IMR-90 (cell line): ENCODE data around the gene OGFR. TPM values are rescaled to one million over a fixed set of nuclear protein-coding genes. Genes with fewer than 3 reads are reported as not detected.
A peak's percentile ranks its signal among the peaks of the same experiment; 100 is the strongest.

ENCODE experiments used
- ATAC-seq: fragments of 200-7000 bp; cut with Tn5 transposase; 2 replicates; pipeline ENCODE4 v1.9.1; 2020; ENCODE audit warnings: low read depth, mild to moderate bottlenecking, moderate library complexity
- BruUV-seq: library from RNA; stranded (reverse); fragments of 400-500 nt; replicated peaks from 2 replicates; lab custom pipeline; 2021; lab: Mats Ljungman, UMichigan
- CTCF ChIA-PET: fragments of 300-600 bp; formaldehyde crosslinking; extraction: SDS; loops from one replicate; lab custom pipeline; 2021; ENCODE audit warnings: antibody characterized with exemption; lab: Yijun Ruan, JAX
- POLR2A ChIA-PET: fragments of 300-600 bp; sonication (Branson Sonifier 250); formaldehyde crosslinking; loops from one replicate; lab custom pipeline; 2022; ENCODE audit warnings: antibody characterized with exemption; ENCODE audit not compliant: unreplicated experiment; lab: Charles Lee
- DNase-seq: peaks from one replicate; pipeline ENCODE4 v3.0.0; 2013
- H2AFZ ChIP-seq: replicated peaks from 2 replicates; pipeline ENCODE3; 2013; ENCODE audit warnings: low read length, mild to moderate bottlenecking; ENCODE audit not compliant: poor library complexity
- H2AK5ac ChIP-seq: 2 replicates; pipeline ENCODE4 v1.6.1; 2013; ENCODE audit warnings: low read depth, low read length, inconsistent platforms
- H2AK9ac ChIP-seq: replicated peaks from 2 replicates; pipeline ENCODE3; 2013; ENCODE audit warnings: mild to moderate bottlenecking, low read depth, low read length, moderate library complexity; ENCODE audit not compliant: poor library complexity
- H2BK120ac ChIP-seq: 2 replicates; pipeline ENCODE4 v1.6.1; 2013; ENCODE audit warnings: low read depth, low read length, inconsistent platforms
- H2BK15ac ChIP-seq: 3 replicates; pipeline ENCODE4 v1.6.1; 2013; ENCODE audit warnings: low read depth, low read length, inconsistent platforms
- H2BK20ac ChIP-seq: 2 replicates; pipeline ENCODE4 v1.6.1; 2013; ENCODE audit warnings: low read depth, mild to moderate bottlenecking, inconsistent platforms, low read length, moderate library complexity
- H2BK5ac ChIP-seq: 2 replicates; pipeline ENCODE4 v1.6.1; 2013; ENCODE audit warnings: mild to moderate bottlenecking, low read depth, low read length, inconsistent platforms; ENCODE audit not compliant: poor library complexity, severe bottlenecking
- H3K14ac ChIP-seq: replicated peaks from 2 replicates; pipeline ENCODE4 v1.6.1; 2013; ENCODE audit warnings: low read depth, low read length, inconsistent platforms
- H3K18ac ChIP-seq: 2 replicates; pipeline ENCODE4 v1.6.1; 2013; ENCODE audit warnings: low read depth, low read length, control low read depth
- H3K23ac ChIP-seq: 2 replicates; pipeline ENCODE4 v1.6.1; 2013; ENCODE audit warnings: low read depth, low read length, inconsistent platforms
- H3K27ac ChIP-seq: 2 replicates; pipeline ENCODE4 v1.5.1; 2013; ENCODE audit warnings: mild to moderate bottlenecking, control low read depth, low read length; ENCODE audit not compliant: insufficient read depth
- H3K27me3 ChIP-seq: 2 replicates; pipeline ENCODE4 v1.6.1; 2013; ENCODE audit warnings: low read length; ENCODE audit not compliant: control insufficient read depth, insufficient read depth
- H3K36me3 ChIP-seq: 2 replicates; pipeline ENCODE4 v1.6.1; 2013; ENCODE audit warnings: low read length, mixed read lengths; ENCODE audit not compliant: control insufficient read depth, insufficient read depth
- H3K4ac ChIP-seq: 2 replicates; pipeline ENCODE4 v1.6.1; 2013; ENCODE audit warnings: low read depth, low read length, inconsistent platforms
- H3K4me1 ChIP-seq: 2 replicates; pipeline ENCODE4 v1.6.1; 2013; ENCODE audit warnings: low read length, mixed read lengths; ENCODE audit not compliant: control insufficient read depth, insufficient read depth
- H3K4me2 ChIP-seq: 2 replicates; pipeline ENCODE4 v1.6.1; 2013; ENCODE audit warnings: low read depth, mild to moderate bottlenecking, control low read depth, low read length, moderate library complexity
- H3K4me3 ChIP-seq: 2 replicates; pipeline ENCODE4 v1.5.1; 2013; ENCODE audit warnings: low read depth, mild to moderate bottlenecking, control low read depth, low read length, moderate library complexity; ENCODE audit not compliant: insufficient read depth
- H3K56ac ChIP-seq: 2 replicates; pipeline ENCODE4 v1.6.1; 2013; ENCODE audit warnings: low read length, inconsistent platforms; ENCODE audit not compliant: insufficient read depth; ENCODE audit errors: extremely low read depth
- H3K79me1 ChIP-seq, 2 experiments: 2 replicates each; pipeline ENCODE4 v1.6.1; 2013; ENCODE audit warnings: low read length in 2 of 2, inconsistent platforms in 1 of 2, low read depth in 1 of 2
- H3K9ac ChIP-seq: 2 replicates; pipeline ENCODE4 v1.6.1; 2013; ENCODE audit warnings: low read depth, low read length, control low read depth
- H3K9me1 ChIP-seq: 2 replicates; pipeline ENCODE4 v1.6.1; 2013; ENCODE audit warnings: low read length, inconsistent platforms; ENCODE audit not compliant: insufficient read depth
- H3K9me3 ChIP-seq: 2 replicates; pipeline ENCODE4 v1.6.1; 2013; ENCODE audit warnings: low read length; ENCODE audit not compliant: control insufficient read depth, insufficient read depth
- H4K20me1 ChIP-seq: 2 replicates; pipeline ENCODE4 v1.6.1; 2013; ENCODE audit warnings: low read length, inconsistent platforms; ENCODE audit not compliant: insufficient read depth
- H4K5ac ChIP-seq: 2 replicates; pipeline ENCODE4 v1.6.1; 2013; ENCODE audit warnings: mild to moderate bottlenecking, low read depth, low read length, control low read depth
- H4K8ac ChIP-seq, 2 experiments: 2 replicates each; pipeline ENCODE4 v1.6.1; 2013; ENCODE audit warnings: low read depth in 2 of 2, low read length in 2 of 2, control low read depth in 1 of 2, inconsistent platforms in 1 of 2
- H4K91ac ChIP-seq: 2 replicates; pipeline ENCODE4 v1.6.1; 2013; ENCODE audit warnings: low read depth, low read length, inconsistent platforms; ENCODE audit not compliant: insufficient read depth
- CHD1 ChIP-seq: IDR thresholded peaks from 2 replicates; pipeline ENCODE4 v1.6.1; 2012; ENCODE audit warnings: low read depth, low read length, improper control_type of control experiment
- RFX5 ChIP-seq: IDR thresholded peaks from 2 replicates; pipeline ENCODE4 v1.8.0; 2012; ENCODE audit warnings: low read depth, mild to moderate bottlenecking, low read length, moderate library complexity
- WGBS, 2 experiments: methylation state at CpG; one replicate each; pipeline versions ENCODE4 v1.1.5 to v1.1.7; 2013; ENCODE audit warnings: missing lambda C conversion rate in 2 of 2; ENCODE audit not compliant: insufficient read length in 1 of 2; ENCODE audit errors: extremely low coverage in 2 of 2; 5-methylcytosine and 5-hydroxymethylcytosine counted together
- dilution Hi-C: fragments of 300-500 bp; cut with HindIII; formaldehyde crosslinking; loops from one replicate; pipeline ENCODE4 v1.14.3; 2018; ENCODE audit warnings: low sequenced_read_pairs; ENCODE audit not compliant: unreplicated experiment
- in situ Hi-C: fragments of 300-500 bp; cut with MboI; formaldehyde crosslinking; loops from 3 replicates; pipeline ENCODE4 v1.14.3; 2019; ENCODE audit warnings: low sequenced_read_pairs, inconsistent platforms, mixed read lengths
- intact Hi-C: fragments of 100-400 bp; cut with micrococcal nuclease; formaldehyde crosslinking; loops from 2 replicates; pipeline ENCODE4 v1.10.0; 2022
- polyA plus RNA-seq, 3 experiments: library from polyadenylated mRNA; depleted of rRNA; stranded (reverse); fragments of >200 nt; gene quantifications; 2 replicates each; pipeline ENCODE4 v1.2.3, GENCODE V29; 2012; ENCODE audit warnings: low replicate concordance in 1 of 3
- total RNA-seq: library from RNA; depleted of rRNA; stranded (reverse); fragments of >200 nt; gene quantifications from 2 replicates; pipeline ENCODE4 v1.2.3, GENCODE V29; 2012
- TF ChIP-seq, protein P1 (sequence below): conservative IDR thresholded peaks from 2 replicates; pipeline ENCODE4 v1.5.1; 2012; ENCODE audit warnings: mild to moderate bottlenecking, low read depth, low read length, improper control_type of control experiment

OGFR gene
- total and polyA plus RNA-seq, 2 of the 4 experiments (the other 2 are of a cell fraction), result 22.4 to 30.1 TPM

DNA sequence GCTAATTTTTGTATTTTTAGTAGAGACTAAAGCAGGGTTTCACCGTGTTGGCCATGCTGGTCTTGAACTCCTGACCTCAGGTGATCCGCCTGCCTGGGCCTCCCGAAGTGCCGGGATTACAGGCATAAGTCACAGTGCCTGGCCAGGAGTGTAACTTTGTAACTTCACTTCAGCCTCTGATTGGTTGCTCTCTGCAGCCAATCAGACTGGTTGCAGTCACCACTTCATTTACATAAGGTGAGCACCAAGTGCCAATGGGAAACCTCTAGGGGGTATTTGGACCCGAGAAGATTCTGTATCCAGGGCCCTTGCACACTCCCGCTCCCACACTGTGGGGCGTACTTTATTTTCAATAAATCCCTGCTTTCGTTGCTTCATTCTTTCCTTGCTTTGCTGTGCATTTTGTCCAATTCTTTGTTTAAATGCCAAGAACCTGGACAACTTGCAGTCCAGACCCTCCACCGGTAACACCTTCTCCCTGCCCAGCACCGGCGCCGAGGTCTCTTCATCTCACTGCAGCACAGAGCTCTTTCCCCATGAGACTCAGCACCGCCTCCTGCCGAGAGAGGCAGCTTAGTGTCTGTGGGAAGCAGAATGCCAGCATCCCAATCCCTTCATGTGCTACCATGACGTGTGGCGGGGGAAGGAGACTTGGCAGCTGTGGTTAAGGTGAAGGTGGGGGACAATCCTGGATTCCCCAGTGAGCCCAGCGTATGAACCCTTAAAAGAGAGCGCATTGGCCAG is 22.3 kb upstream of the OGFR start:
- Histone ChIP-seq H3K27me3 (peaks cover 2% of the 10 kb centered on the region; the same call in 1 of the 2 replicates), H3K79me1 (no peaks in the 10 kb centered on the region), H3K18ac (no peak overlapping the region), H3K9me1 (no peaks in the 10 kb centered on the region), H3K4me2 (no peak overlapping the region), H2BK5ac (no peak overlapping the region), H4K8ac (no peak overlapping the region), H3K4ac (no peak overlapping the region), H4K20me1 (no peaks in the 10 kb centered on the region), H4K91ac (no peak overlapping the region), H3K27ac (no peak overlapping the region), H4K5ac (no peak overlapping the region), H3K4me1 (no peaks in the 10 kb centered on the region), H3K9ac (no peak overlapping the region), H2BK120ac (no peak overlapping the region), H3K56ac (no peak overlapping the region), H3K36me3 (no peaks in the 10 kb centered on the region), H3K9me3 (no peaks in the 10 kb centered on the region), H3K14ac (no peak overlapping the region), H3K23ac (no peak overlapping the region), H2AK5ac (no peak overlapping the region), H3K4me3 (no peak overlapping the region), H2BK15ac (no peak overlapping the region), H2BK20ac (no peak overlapping the region), H2AK9ac (peak overlapping the region; percentile 81), H2AFZ (no peak overlapping the region)
- no peak for TF ChIP-seq RFX5
- TF ChIP-seq, protein P1, sequence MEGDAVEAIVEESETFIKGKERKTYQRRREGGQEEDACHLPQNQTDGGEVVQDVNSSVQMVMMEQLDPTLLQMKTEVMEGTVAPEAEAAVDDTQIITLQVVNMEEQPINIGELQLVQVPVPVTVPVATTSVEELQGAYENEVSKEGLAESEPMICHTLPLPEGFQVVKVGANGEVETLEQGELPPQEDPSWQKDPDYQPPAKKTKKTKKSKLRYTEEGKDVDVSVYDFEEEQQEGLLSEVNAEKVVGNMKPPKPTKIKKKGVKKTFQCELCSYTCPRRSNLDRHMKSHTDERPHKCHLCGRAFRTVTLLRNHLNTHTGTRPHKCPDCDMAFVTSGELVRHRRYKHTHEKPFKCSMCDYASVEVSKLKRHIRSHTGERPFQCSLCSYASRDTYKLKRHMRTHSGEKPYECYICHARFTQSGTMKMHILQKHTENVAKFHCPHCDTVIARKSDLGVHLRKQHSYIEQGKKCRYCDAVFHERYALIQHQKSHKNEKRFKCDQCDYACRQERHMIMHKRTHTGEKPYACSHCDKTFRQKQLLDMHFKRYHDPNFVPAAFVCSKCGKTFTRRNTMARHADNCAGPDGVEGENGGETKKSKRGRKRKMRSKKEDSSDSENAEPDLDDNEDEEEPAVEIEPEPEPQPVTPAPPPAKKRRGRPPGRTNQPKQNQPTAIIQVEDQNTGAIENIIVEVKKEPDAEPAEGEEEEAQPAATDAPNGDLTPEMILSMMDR, result peak; percentile 24; the same call in 1 of the 2 replicates
- no peak for TF ChIP-seq CHD1
- 87% methylated on average over 12 of the region's 18 CpGs; no CpG with 5 or more reads in 1 of the 2 experiments for WGBS, 2 experiments
- ChIA-PET POLR2A (no interaction called here), CTCF (no interaction called here)
- intact Hi-C loops, result no loop called here
- BruUV-seq, result no TSS peak
- in situ Hi-C loops, result no loop called here
- DNase-seq (no peak), ATAC-seq (0 out of 2 replicates have a peak, but pooled peaks have one; percentile 35)
- dilution Hi-C loops, result no loop called here
